DOHH2 (cell line): ENCODE data around the gene PPM1N.
A peak's percentile ranks its signal among the peaks of the same experiment; 100 is the strongest.
"Not testable (repeated sequence)": the region's sequence is repeated elsewhere in the genome, so short reads cannot be mapped to it uniquely, and the experiment has no call there.

ENCODE experiments used
- H3F3A ChIP-seq: fragments of 200-600 bp; sonication (generic), shearing (Covaris generic); 2 replicates; pipeline ENCODE4 v1.6.0; 2016; ENCODE audit warnings: antibody characterized with exemption, mild to moderate bottlenecking; ENCODE audit not compliant: control insufficient read depth, insufficient read depth
- H3K27ac ChIP-seq: fragments of 200-600 bp; sonication (generic); 2 replicates; pipeline ENCODE4 v1.5.1; 2014; ENCODE audit warnings: low read depth, mild to moderate bottlenecking, low read length, moderate library complexity
- H3K27me3 ChIP-seq: fragments of 200-600 bp; sonication (generic); 2 replicates; pipeline ENCODE4 v1.6.1; 2014; ENCODE audit warnings: mild to moderate bottlenecking, low read length, mixed read lengths; ENCODE audit not compliant: control insufficient read depth
- H3K36me3 ChIP-seq: fragments of 200-600 bp; sonication (generic); 2 replicates; pipeline ENCODE4 v1.6.1; 2014; ENCODE audit warnings: mild to moderate bottlenecking, low read length, moderate library complexity, mixed read lengths; ENCODE audit not compliant: control insufficient read depth
- H3K4me1 ChIP-seq: fragments of 200-600 bp; sonication (generic); 2 replicates; pipeline ENCODE4 v1.6.1; 2014; ENCODE audit warnings: mild to moderate bottlenecking, low read length, mixed read lengths; ENCODE audit not compliant: control insufficient read depth
- H3K4me2 ChIP-seq: fragments of 200-600 bp; sonication (generic); 2 replicates; pipeline ENCODE4 v1.6.0; 2014; ENCODE audit warnings: mild to moderate bottlenecking, low read length, moderate library complexity
- H3K4me3 ChIP-seq: fragments of 200-600 bp; sonication (generic); 2 replicates; pipeline ENCODE4 v1.5.1; 2014; ENCODE audit warnings: mild to moderate bottlenecking, low read length, mixed read lengths
- H3K79me2 ChIP-seq: fragments of 200-600 bp; sonication (generic); 2 replicates; pipeline ENCODE4 v1.6.1; 2014; ENCODE audit warnings: mild to moderate bottlenecking, low read length, mixed read lengths; ENCODE audit not compliant: control insufficient read depth
- H3K9me2 ChIP-seq: fragments of 200-600 bp; sonication (generic); replicated peaks from 2 replicates; pipeline ENCODE4 v1.6.1; 2014; ENCODE audit warnings: mild to moderate bottlenecking, low read length, mixed read lengths; ENCODE audit not compliant: control insufficient read depth
- H3K9me3 ChIP-seq: fragments of 200-600 bp; sonication (generic); 2 replicates; pipeline ENCODE4 v1.6.1; 2014; ENCODE audit warnings: antibody characterized with exemption, low read length, mixed read lengths; ENCODE audit not compliant: control insufficient read depth, insufficient read depth
- H4K20me1 ChIP-seq: fragments of 200-600 bp; sonication (generic); 2 replicates; pipeline ENCODE4 v1.6.0; 2014; ENCODE audit warnings: low read depth, mild to moderate bottlenecking, antibody characterized with exemption, low read length, moderate library complexity; ENCODE audit not compliant: control insufficient read depth, insufficient read depth
- CTCF ChIP-seq: fragments of 200-600 bp; sonication (generic); IDR thresholded peaks from one replicate; pipeline ENCODE4 v1.5.1; 2014; ENCODE audit warnings: antibody characterized with exemption, mild to moderate bottlenecking, low read depth, low read length; ENCODE audit not compliant: poor library complexity, severe bottlenecking
- EZH2phosphoT487 ChIP-seq: fragments of 200-600 bp; sonication (generic); IDR thresholded peaks from 2 replicates; pipeline ENCODE4 v1.6.1; 2017; ENCODE audit warnings: borderline replicate concordance, mild to moderate bottlenecking, antibody characterized with exemption, low read length, moderate library complexity, mixed read lengths

Gene PPM1N

GRCh38 chr19:45508417-45508860, 10.2 kb downstream of the PPM1N start:
- Histone ChIP-seq H3K27me3 (no peaks in the 10 kb centered on the region), H3K9me2 (no peaks in the 10 kb centered on the region), H3K27ac (peak overlapping the region; percentile 84), H3K4me2 (peak overlapping the region; percentile 98), H3K36me3 (peaks cover 5% of the 10 kb centered on the region; the same call in 1 of the 2 replicates), H3K79me2 (peaks cover 59% of the 10 kb centered on the region), H3K4me3 (peak overlapping the region; percentile 77), H3K9me3 (no peaks in the 10 kb centered on the region), H3K4me1 (peaks cover 53% of the 10 kb centered on the region), H4K20me1 (peaks cover 11% of the 10 kb centered on the region), H3F3A (peaks cover 14% of the 10 kb centered on the region)
- TF ChIP-seq EZH2phosphoT487: no peak
- TF ChIP-seq CTCF: no peak

- no peaks in the 10 kb centered on the region for H3K9me3 ChIP-seq
- peak overlapping the region; percentile 84 for H3K27ac ChIP-seq
- no peaks in the 10 kb centered on the region for H3K27me3 ChIP-seq
- no peaks in the 10 kb centered on the region for H3K9me2 ChIP-seq
- peaks cover 65% of the 10 kb centered on the region for H3K79me2 ChIP-seq
- H3K4me3 ChIP-seq: peak overlapping the region; percentile 77
- peaks cover 12% of the 10 kb centered on the region for H4K20me1 ChIP-seq
- peak; percentile 30 for TF ChIP-seq CTCF
- TF ChIP-seq EZH2phosphoT487: no peak
- peaks cover 9% of the 10 kb centered on the region for H3K36me3 ChIP-seq
- peaks cover 14% of the 10 kb centered on the region for H3F3A ChIP-seq
- H3K4me2 ChIP-seq: peak overlapping the region; percentile 98
- peaks cover 60% of the 10 kb centered on the region for H3K4me1 ChIP-seq
These were observed 10.8 kb downstream of the PPM1N start for GRCh38 chr19:45508861-45509691.

GRCh38 chr19:45509692-45510015, 11.4 kb downstream of the PPM1N start:
- Histone ChIP-seq H3K27ac (peak overlapping the region; percentile 84), H3K9me3 (no peaks in the 10 kb centered on the region), H4K20me1 (peaks cover 16% of the 10 kb centered on the region), H3K27me3 (no peaks in the 10 kb centered on the region), H3F3A (peaks cover 14% of the 10 kb centered on the region), H3K36me3 (peaks cover 10% of the 10 kb centered on the region), H3K4me3 (peak overlapping the region; percentile 77), H3K79me2 (peaks cover 71% of the 10 kb centered on the region), H3K9me2 (no peaks in the 10 kb centered on the region), H3K4me1 (peaks cover 66% of the 10 kb centered on the region), H3K4me2 (peak overlapping the region; percentile 98)
- no peak for TF ChIP-seq EZH2phosphoT487
- TF ChIP-seq CTCF: no peak

GRCh38 chr19:45510352-45510751, 12.1 kb downstream of the PPM1N start:
- H3K9me2 ChIP-seq, H3K27ac ChIP-seq, H3K4me3 ChIP-seq, H3K4me2 ChIP-seq, H3K36me3 ChIP-seq, H3K9me3 ChIP-seq, H3K27me3 ChIP-seq: not testable (repeated sequence)
- peaks cover 19% of the 10 kb centered on the region for H4K20me1 ChIP-seq
- peaks cover 78% of the 10 kb centered on the region for H3K79me2 ChIP-seq
- peaks cover 20% of the 10 kb centered on the region for H3F3A ChIP-seq
- H3K4me1 ChIP-seq: peaks cover 72% of the 10 kb centered on the region
